ENCODE results near the gene TCF3. TPM values are rescaled to one million over a fixed set of nuclear protein-coding genes. Genes with fewer than 3 reads are reported as not detected.
A peak's percentile ranks its signal among the peaks of the same experiment; 100 is the strongest.

Gene TCF3
- total and polyA plus RNA-seq, 9 donors: 17.0 to 85.3 (median 60.7) TPM

GRCh38 chr19:1610579-1610978 is 41.8 kb downstream of the TCF3 start:
- no peaks in the 10 kb centered on the region for H3K36me3 ChIP-seq
- no peak for TF ChIP-seq POLR2A (IDR thresholded peaks at IDR 0.05)

DNA sequence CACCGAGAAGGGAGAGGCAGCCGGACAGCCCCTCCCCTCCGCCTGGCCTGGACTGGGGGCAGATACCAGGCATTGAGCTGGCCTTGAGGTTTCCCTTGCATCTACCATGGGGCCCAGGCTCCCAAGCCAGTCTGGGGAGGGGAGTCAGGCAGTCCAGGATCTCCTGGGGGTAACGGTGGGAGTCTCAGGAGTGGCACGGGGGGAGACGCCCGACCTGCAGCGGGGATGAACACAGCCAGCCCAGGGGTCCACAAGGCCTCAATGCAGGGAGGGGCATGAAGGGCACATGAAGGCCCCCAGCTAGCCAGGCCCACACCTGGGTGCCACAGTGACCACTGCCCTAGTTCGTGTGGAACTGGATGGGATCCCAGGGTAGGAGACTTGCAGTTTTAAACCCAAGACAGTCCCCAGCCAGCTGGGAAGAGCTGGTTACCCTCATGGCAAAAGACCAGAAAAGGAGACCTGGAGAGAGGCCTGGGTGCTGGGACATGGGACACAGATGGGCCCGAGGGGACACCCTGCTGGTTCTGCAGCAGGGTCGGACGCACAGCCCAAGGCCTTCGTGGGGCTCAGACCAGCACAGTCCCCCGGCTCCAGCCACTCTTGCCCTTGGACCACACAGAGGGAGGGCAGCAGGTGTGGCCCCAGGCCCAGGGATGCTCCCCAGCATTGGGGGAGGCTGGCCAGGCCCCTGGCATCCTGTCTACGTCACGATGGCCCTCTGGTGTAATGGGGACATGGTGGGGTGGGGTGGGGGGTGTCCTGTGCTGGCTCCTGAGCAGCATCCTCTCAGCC is 42.5 kb downstream of the TCF3 start:
- H3K27me3 ChIP-seq: no peaks in the 10 kb centered on the region
- no peak overlapping the region for H3K27ac ChIP-seq
- WGBS, 3 donors: 79 to 86% (median 81%) methylated on average over 16 of the region's 16 CpGs
- H3K4me1 ChIP-seq (ENCODE audit: insufficient read depth): peaks cover 4% of the 10 kb centered on the region
- intact Hi-C loops (cut with DNase I): loop anchor here in 2 of 4 donors (5.0 kb wide), 2 partner anchors 37 to 42 kb away; partner anchors contain the start of gene TCF3 (in 1 of the 2)
- no peaks in the 10 kb centered on the region for H3K36me3 ChIP-seq
- no peak for DNase-seq
- no peaks in the 10 kb centered on the region for H3K9me3 ChIP-seq
- TF ChIP-seq POLR2A (IDR thresholded peaks at IDR 0.05): no peak
- no peak for TF ChIP-seq EP300 (IDR thresholded peaks at IDR 0.05)
- no peak for TF ChIP-seq CTCF (IDR thresholded peaks at IDR 0.05)
- no peak overlapping the region for H3K4me3 ChIP-seq

More at GRCh38 chr19:1610579-1610978, 41.8 kb downstream of the TCF3 start:
- WGBS, 3 donors: 70 to 80% (median 76%) methylated on average over 11 of the region's 11 CpGs
- H3K27me3 ChIP-seq: no peaks in the 10 kb centered on the region
- no peaks in the 10 kb centered on the region for H3K9me3 ChIP-seq
- peaks cover 4% of the 10 kb centered on the region for H3K4me1 ChIP-seq (ENCODE audit: insufficient read depth)
- no peak overlapping the region for H3K4me3 ChIP-seq
- intact Hi-C loops (cut with DNase I): no loop called here
- no peak overlapping the region for H3K27ac ChIP-seq
- no peak for DNase-seq

DNA sequence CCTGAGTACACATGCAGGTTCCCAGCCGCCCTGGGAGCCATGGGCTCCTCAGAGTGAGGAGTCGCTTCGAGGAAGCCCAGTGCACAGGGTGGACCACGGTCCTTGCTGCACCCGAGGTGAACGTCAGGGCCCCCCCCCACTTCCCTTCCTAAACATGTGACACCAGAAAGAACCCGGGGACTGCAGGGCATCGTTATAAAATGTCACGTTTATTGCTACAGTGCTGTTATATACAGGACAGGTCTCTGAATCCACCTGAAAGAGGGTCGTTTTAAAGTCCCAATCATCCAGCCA is 43.4 kb downstream of the TCF3 start:
- WGBS, 3 donors: 36 to 42% (median 38%) methylated on average over 10 of the region's 10 CpGs
- TF ChIP-seq POLR2A (IDR thresholded peaks at IDR 0.05) (no peak), EP300 (IDR thresholded peaks at IDR 0.05) (no peak), CTCF (IDR thresholded peaks at IDR 0.05) (no peak)
- Histone ChIP-seq H3K4me3 (no peak overlapping the region), H3K27ac (no peak overlapping the region), H3K4me1 (ENCODE audit: insufficient read depth) (peaks cover 9% of the 10 kb centered on the region), H3K36me3 (no peaks in the 10 kb centered on the region), H3K9me3 (no peaks in the 10 kb centered on the region), H3K27me3 (no peaks in the 10 kb centered on the region)
- intact Hi-C loops (cut with DNase I): loop anchor here in 2 of 4 donors (5.0 kb wide), 2 partner anchors 38 to 43 kb away; partner anchors contain the start of gene TCF3 (in 1 of the 2)
- DNase-seq: no peak

DNA sequence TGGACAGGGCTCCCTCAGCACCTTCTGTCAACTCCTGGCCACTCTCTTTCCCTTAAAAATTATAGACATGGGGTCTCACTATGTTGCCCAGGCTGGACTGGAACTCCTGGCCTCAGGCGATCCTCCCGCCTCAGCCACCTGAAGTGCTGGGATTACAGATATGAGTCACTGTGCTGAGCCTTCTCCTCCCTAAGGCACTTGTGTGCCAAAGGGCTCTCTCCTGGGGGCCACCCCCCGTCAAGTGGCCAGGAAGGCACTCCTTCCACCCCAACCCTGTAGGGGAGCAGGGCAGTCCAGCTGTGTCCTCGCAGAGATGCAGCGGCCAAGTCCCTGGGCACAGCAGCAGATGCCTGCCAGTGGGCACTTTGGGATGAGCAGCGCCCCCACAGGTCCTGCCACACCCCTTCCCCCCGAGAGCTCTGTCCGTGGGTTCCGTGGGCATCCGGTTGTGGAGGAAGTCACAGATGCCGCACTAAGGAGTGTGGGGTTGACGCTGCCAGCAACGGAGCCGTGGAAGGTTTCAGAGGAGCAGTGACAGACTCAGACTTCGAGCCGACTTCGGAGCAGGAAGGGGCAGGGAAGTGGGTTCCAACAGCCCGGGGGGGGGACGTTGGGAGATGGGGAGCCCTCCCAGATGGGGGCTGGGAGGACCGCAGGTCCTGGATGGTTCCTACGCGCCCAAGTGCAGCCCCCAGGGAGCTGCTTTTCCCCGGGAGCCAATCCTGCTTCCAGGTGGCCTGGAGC is 43.9 kb downstream of the TCF3 start:
- intact Hi-C loops (cut with DNase I): loop anchor here in 2 of 4 donors (5.0 kb wide), 2 partner anchors 39 to 44 kb away; partner anchors contain the start of gene TCF3 (in 1 of the 2)
- peaks cover 14% of the 10 kb centered on the region for H3K4me1 ChIP-seq (ENCODE audit: insufficient read depth)
- H3K27ac ChIP-seq: no peak overlapping the region
- peak in 1 of 5 donors; percentile 29 for DNase-seq
- 55 to 68% (median 59%) methylated on average over 22 to 23 of the region's 23 CpGs for WGBS, 3 donors
- H3K27me3 ChIP-seq: no peaks in the 10 kb centered on the region
- H3K9me3 ChIP-seq: no peaks in the 10 kb centered on the region
- H3K36me3 ChIP-seq: no peaks in the 10 kb centered on the region
- no peak overlapping the region for H3K4me3 ChIP-seq
- TF ChIP-seq EP300 (IDR thresholded peaks at IDR 0.05) (no peak), POLR2A (IDR thresholded peaks at IDR 0.05) (no peak), CTCF (IDR thresholded peaks at IDR 0.05) (no peak)
